HG03196 (cell line): Measurements from ENCODE around the gene TRIM38.
A peak's percentile ranks its signal among the peaks of the same experiment; 100 is the strongest.
"Not testable (repeated sequence)": the region's sequence is repeated elsewhere in the genome, so short reads cannot be mapped to it uniquely, and the experiment has no call there.

ENCODE experiments used
- ATAC-seq: cut with Tn5 transposase; IDR thresholded peaks from one replicate; pipeline ENCODE4 v1.9.1; 2021; ENCODE audit not compliant: unreplicated experiment

Gene TRIM38

GRCh38 chr6:25962149-25963127, at the start of gene TRIM38:
Gene TRIM38 (plus strand): TSS chr6:25962802. CDS start chr6:25966523, 3,721 bp downstream.
- ATAC-seq = peak; percentile 79

- ATAC-seq = no peak
Measured at GRCh38 chr6:25913741-25914140, 48.9 kb upstream of the TRIM38 start.

GRCh38 chr6:25916330-25916729, 46.3 kb upstream of the TRIM38 start:
- ATAC-seq = no peak

- ATAC-seq = no peak
Measured at GRCh38 chr6:25916789-25917490, 45.7 kb upstream of the TRIM38 start.

- no peak for ATAC-seq
Measured at GRCh38 chr6:25918083-25918683, 44.4 kb upstream of the TRIM38 start.

- ATAC-seq = no peak
Measured at GRCh38 chr6:25919657-25920056, 42.9 kb upstream of the TRIM38 start.

GRCh38 chr6:25921525-25922203, 40.9 kb upstream of the TRIM38 start:
- ATAC-seq = no peak

- no peak for ATAC-seq
Measured at GRCh38 chr6:25922301-25922700, 40.3 kb upstream of the TRIM38 start.

- ATAC-seq = no peak
Measured at GRCh38 chr6:25925876-25926275, 36.7 kb upstream of the TRIM38 start.

- ATAC-seq = no peak
Measured at GRCh38 chr6:25927178-25927577, 35.4 kb upstream of the TRIM38 start.

GRCh38 chr6:25927756-25928216, 34.8 kb upstream of the TRIM38 start:
- no peak for ATAC-seq

- ATAC-seq = no peak
Measured at GRCh38 chr6:25928562-25929324, 33.9 kb upstream of the TRIM38 start.

GRCh38 chr6:25929785-25930184, 32.8 kb upstream of the TRIM38 start:
- not testable (repeated sequence) for ATAC-seq

- ATAC-seq = no peak
Measured at GRCh38 chr6:25930532-25931410, 31.8 kb upstream of the TRIM38 start, which contains the start of gene SLC17A2. Gene SLC17A2 (minus strand): TSS chr6:25930691. CDS start chr6:25925796, 4,895 bp downstream.

- no peak for ATAC-seq
Measured at GRCh38 chr6:25931411-25931709, 31.2 kb upstream of the TRIM38 start.

- ATAC-seq = no peak
Measured at GRCh38 chr6:25934156-25934555, 28.4 kb upstream of the TRIM38 start.

GRCh38 chr6:25934735-25935313, 27.8 kb upstream of the TRIM38 start:
- no peak for ATAC-seq

GRCh38 chr6:25935953-25936352, 26.6 kb upstream of the TRIM38 start:
- ATAC-seq = no peak

- no peak for ATAC-seq
Measured at GRCh38 chr6:25939593-25939992, 23.0 kb upstream of the TRIM38 start.
